GM21737 (cell line): Measurements from ENCODE around the gene ACOX1.

ENCODE experiments used
- ATAC-seq: cut with Tn5 transposase; IDR thresholded peaks from one replicate; pipeline ENCODE4 v1.9.1; 2021; ENCODE audit warnings: mild to moderate bottlenecking, moderate library complexity; ENCODE audit not compliant: unreplicated experiment

Gene ACOX1

DNA sequence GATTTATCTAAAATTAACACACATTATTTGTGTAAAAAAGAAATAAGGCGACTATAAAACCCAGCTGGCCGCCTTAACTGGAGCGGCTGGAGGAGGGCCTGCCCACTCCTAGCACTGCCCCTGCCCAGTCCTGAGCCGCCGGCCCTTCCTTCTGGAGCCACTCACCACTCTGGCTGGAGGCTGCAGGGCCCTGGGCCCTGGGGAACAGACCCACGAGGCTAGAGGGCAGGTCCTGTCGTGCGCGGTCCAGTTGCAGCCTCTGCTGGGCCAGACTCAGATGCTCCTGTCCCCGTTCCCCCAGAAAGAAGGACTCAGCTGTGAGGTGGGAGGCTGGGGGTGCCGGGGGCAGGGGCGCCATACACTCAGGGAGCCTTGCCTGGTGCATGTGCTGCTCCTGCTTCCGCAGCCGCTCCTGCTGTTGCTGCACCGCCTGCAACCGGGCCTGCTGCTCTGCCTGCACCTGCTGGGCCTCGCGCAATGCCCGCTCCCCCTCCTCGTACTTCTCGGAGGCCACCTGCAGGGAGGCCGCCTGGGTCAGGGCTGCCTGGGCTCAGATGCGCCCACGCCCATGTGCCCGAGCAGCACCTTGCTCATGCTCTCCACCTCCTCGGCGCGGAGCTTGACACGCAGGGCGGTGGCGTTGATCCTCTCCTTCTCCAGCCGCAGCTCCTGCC lies 65.3 kb downstream of the ACOX1 start:
- no peak for ATAC-seq

DNA sequence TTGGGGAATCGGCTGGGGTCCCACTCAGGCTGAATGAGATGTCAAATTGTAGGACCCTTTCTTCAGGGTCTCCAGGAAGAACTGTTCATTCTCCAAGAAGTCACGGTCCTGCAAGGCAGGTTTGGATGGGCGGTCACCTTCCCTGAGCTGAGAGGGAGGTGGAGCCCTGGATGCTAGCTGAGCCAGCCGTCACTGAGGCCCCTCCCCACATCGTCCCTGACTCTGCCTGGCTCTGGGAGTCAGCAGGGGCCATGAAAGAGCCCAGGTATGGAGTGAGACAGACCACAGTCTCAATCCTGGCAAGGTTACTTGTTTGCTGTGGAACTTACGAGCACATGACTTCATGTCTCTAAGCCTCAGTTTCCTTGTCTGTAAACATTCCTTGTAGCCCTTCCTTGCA lies 68.3 kb downstream of the ACOX1 start:
- ATAC-seq, result no peak

DNA sequence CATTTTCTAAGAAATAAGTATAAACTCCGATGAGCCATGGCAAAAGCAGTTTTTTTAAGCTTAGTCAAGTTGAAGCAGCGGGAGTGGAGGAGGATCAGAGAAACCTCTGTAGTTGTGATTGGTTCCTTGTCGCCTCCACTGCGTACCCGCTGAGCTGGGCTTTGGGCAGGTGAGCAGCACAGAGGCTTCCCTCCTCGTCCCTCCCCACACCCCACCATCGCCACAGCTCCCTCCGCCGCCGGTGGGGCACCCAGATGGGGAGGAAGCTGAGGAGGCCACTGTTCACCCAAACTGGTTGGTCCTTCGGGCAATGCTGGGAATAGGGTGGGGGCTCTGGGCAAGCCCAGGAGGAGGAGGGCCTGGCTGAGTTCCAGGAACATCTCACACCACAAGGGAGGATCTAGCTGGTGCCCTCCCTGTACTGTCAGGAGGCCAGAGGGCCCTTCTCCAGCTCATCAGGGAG lies 69.1 kb downstream of the ACOX1 start:
- ATAC-seq, result no peak

DNA sequence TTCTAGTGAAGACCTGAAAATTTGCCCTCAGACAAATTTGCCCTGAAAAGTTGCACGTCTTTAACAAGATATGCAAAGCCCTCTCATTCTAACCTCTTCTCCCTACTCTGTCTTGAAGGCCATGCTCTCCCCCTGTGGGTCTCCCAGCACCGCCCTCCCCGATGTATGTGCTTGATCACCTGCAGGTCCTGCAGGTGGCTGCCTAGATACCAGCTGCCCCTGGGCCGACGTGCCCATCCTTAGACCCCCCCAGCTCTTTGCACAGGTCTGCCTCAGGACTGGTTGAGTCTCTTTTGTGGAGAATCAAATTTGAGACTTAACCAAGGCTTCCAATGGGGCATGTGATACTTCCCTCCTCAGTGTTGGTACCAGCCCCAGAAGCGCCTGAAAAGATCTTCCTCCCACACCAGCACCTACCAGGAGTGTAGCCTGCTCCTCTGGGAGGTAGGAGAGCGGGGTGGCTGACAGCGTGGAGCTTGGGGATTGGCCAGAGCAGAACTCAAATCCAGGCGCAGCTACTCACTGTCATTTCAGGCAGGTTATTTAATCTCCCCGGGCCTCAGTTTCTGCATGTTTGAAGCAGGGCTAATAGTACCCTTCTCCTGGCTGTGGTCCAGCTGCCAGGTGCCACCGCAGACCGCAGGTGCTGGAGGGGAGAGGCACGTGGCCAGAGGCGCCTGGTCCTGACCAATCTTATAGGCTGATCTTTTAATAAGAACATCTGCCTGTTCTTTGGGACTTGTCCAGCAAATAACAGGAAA lies 69.7 kb downstream of the ACOX1 start:
- no peak for ATAC-seq

DNA sequence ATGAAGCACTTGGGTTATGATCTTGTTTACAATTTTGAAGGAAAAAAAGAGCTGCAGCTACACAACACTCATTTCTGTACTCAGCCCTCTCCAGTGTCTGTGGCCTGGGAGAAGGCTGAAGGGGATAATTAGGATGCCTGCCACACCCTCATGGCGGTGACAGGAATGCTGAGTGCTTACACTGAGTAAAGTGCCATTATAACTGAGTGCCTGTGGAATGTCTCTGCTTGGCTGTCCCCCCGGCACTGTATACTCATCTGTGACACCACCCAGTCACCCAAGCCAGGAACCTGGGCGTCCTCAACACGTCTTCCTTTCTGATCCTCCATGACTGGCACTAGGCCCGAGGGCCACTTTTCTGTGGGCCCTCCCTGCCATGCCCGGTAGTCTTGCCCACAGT lies 70.8 kb downstream of the ACOX1 start:
- ATAC-seq, result no peak

DNA sequence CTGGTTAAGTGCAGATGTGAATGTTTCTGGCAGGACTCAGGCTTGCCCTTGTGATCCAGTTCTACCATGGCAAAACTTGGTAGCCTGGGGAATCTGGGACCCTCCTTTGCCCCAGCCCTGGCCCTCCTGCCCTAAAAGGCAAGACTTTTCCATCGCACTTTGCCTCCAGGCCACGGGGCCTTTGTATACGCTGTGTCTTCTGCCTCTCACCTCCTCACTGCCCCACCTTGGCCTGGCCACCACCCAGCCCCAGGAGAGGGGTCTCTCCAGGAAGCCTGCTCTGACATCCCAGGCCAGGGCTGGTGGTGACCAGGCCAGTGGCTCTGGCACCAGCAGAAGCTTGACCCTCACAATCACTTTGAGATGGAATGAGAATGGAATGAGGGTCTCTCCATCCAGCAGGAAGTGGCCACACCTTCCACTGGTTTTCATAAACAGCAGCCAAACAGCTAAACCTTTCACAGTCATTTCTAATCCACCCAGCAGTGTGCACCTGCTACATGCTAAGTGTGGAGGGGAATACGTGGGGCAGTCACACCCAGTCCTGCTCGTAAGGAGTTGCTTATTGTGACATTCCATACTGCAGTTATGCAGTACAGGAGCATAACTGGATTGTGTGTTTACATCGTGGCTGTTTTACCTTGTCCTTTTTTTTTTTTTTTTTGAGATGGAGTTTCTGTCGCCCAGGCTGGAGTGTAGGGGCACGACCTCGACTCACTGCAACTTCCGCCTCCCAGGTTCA lies 72.7 kb downstream of the ACOX1 start:
- ATAC-seq, result no peak

- ATAC-seq, result peak; percentile 96
These were observed 74.0 kb downstream of the ACOX1 start, which contains the start of gene MRPL38 for GRCh38 chr17:75904749-75905521. Gene MRPL38, minus strand, starts transcription at chr17:75904884. Its CDS starts 9 bp downstream, at chr17:75904875.

DNA sequence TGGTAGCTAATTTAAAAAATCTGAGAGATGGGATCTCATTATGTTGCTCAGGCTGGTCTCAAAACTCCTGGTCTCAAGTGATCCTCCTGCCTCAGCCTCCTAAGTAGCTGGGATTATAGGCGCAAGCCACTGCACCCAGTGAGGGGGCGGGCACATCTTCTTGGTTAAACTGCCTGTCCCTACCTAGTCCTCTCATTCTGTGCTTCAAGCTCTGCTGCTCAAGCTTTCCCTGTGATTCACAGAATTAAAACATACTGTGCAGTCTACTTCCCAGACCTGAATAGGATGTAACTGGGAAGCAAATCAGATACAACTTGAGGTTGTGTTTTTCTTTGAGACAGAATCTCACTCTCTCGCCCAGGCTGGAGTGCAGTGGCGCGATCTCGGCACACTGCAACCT lies 76.6 kb downstream of the ACOX1 start:
- no peak for ATAC-seq

DNA sequence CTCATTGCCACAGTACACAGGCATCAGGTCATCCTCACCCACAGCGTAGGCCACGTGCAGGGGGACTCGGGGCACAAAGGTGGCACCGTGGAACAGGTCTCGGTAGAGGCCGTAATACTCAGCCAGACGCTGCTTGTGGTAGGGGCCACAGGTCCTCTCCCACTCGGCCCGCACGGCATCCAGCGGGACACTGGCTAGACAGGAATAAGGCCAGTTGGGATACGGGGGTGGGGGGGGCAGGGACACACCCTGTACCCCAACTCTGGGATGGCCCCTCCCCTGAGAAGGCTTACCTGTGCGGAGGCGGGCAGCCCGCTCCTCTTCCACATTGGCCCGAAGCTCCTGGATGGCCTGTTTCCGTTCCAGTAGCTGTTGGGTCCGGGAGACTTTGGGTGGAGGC lies 77.2 kb downstream of the ACOX1 start:
- no peak for ATAC-seq

DNA sequence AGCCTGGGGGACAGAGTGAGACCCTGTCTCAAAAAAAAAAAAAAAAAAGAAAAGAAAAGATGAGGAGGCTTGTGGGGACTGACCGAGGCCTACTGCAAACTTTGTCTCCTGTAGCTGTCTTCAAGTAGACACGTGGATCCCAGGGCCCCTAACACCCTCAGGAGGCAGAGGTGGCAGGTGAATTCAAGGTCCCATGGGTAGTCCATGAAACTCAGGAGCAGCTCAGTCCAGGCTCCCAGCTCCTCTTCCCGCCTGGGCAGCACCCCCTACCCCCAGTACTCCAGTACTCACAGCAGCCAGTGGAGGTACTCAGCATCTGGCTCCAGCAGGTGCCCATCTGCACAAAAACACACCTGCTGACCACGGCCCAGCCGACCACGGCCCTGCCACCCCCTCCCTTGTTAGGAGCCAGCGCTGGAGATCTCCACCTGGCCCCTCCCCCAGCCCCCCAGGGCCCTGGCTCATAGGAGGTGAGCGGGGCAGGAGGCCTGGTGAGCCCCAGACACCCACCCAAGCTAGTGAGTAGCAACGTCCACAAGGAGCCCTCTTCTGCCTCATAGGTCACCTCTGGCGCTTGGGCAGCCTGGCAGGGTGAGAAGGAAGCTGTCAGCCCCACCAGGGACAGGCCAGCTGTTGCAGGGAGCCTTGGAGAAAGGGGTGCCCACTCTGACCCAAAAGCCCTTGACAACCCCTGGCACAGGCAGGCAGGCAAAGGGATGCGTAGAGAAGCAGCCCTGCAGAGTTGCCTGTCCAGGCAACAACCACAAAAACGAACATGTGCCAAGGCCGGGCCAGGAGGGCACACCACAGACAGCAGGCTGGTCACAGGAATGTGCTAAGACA lies 78.1 kb downstream of the ACOX1 start:
- ATAC-seq, result no peak

DNA sequence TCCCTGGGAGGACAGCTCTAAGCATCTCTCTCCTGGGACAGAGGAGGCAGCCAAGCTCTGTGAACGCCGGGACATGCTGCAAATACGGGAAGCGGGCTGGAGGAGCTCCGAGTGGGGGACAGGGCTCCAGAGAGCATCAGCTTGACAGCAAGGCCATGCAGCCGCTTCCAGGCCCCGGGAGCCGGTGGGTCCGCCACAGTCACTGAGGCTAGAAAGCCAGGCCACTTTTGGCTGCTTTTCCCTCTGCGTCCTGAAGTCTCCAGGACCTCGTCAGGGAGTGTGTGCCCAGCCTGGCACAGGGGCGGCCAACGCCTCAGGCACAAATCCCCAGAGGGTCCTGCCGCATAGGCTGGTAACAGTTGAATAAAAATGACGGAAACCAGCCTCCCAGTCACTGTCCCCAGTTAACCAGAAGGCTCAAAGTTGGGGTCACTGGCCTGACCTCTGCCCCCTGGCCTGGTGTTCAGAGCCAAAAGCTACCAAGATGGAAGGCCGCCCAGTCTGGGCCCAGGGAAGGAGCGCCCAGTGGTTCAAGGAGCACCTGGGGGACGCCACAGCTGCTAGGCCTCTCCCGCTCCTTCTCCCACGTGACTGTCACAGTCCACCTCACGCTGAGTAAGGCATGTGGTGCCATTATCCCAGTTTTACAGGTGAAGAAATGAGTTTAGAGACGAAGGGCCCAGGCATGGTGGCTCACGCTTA lies 79.0 kb downstream of the ACOX1 start:
- ATAC-seq, result no peak

GRCh38 chr17:75899353-75899752 lies 79.6 kb downstream of the ACOX1 start:
- ATAC-seq, result no peak

GRCh38 chr17:75898791-75899190 lies 80.2 kb downstream of the ACOX1 start:
- no peak for ATAC-seq

DNA sequence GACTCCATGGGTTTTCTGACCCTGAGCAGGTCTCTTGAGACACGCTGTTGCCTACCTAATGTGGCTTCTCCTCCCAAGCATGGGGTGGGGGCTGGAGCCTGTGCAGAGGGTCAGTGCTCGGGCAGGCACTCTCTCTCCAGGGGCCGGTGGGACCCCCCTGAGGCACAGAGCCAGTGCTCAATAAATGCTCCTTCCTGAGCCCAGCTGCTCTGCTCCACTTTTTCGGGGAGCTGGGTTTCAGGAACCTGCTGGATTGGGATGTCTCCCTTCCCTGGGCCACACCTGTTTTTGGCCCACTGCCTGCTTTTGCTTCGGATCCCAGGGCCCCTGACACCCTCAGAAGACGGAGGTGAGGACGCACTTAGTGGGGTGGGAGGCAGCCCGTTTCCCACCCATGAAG lies 80.9 kb downstream of the ACOX1 start:
- ATAC-seq, result no peak

GRCh38 chr17:75897160-75898019 lies 81.6 kb downstream of the ACOX1 start:
- no peak for ATAC-seq

DNA sequence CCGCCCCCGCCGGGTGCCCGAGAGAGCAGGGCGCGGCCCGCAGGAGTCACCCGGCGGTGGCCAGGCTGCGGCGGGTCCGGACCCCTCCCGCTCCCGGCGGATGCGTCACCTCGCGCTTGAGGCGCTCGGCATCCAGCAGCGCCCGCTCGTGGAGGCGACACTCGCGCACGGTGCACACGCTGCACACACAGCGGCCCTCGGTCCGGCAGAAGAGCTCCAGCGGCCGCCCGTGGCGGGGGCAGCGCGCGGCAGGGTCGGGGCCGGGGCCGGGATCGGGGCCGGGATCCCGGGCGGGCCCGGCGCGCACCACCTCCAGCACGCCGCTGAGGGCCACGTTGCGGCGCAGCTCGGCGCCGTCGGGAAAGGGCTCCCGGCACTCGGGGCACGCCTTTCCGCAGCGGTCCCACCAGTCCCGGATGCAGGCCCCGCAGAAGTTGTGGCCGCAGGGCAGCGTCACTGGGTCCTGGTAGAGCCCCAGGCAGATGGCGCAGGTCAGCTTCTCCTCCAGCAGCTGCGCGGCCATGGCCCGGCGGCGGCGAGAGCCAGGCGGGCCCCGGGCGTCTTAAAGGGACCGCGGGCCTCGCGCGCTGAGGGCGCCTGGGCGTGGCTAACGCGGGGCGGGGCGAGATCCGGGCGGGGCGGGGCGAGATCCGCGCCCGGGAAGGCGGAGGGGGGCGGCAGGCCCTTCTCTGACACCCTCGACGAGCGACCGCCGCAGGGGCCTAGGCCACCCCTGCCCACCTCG lies 82.4 kb downstream of the ACOX1 start, which contains the start of gene TRIM65:
Gene TRIM65 (minus strand): TSS at position 537 of the 745 bp plus-strand sequence. CDS start 14 bp downstream, at position 523.
- ATAC-seq, result peak; percentile 48

GRCh38 chr17:75895370-75896155 lies 83.4 kb downstream of the ACOX1 start:
- no peak for ATAC-seq
